ENCODE measurements around the gene UHRF1.

The UHRF1 gene

DNA sequence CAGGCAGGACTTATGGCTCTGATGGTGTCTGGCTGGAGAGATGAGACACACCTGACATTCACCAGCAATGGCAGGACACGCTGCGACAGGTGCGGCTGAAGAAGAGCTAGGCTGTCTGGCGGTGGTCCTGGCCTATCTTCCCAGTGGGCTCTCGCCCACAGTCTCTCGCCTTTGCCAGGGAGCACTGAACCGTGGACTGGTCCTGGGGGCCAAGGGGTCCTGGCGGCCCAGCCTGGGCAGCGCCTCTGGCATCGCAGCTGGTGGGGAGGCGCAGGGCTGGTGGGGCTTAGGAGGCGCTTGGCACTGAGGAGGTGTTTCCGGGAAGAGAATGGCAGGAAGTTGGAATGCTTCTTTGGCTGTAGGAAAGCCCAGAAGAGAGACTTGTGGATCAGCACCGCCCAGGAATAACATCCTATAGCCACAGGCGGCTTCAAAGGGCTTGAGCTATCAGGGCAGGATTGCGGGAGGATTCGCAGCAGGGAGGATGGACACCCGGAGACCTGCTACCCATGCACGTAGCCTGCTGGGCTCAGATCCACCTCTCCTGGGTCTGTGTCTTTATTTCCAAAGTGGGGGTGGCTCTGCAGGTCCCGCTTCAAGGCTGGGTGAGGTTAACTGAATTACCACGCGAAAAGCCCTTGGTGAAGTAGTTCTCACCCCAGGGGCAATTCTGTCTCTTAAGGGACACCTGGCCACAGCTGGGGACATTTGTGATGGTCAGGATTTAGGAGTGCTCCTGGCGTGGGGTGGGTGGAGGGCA is 74.2 kb downstream of the UHRF1 start:
- TF ChIP-seq, protein P1, sequence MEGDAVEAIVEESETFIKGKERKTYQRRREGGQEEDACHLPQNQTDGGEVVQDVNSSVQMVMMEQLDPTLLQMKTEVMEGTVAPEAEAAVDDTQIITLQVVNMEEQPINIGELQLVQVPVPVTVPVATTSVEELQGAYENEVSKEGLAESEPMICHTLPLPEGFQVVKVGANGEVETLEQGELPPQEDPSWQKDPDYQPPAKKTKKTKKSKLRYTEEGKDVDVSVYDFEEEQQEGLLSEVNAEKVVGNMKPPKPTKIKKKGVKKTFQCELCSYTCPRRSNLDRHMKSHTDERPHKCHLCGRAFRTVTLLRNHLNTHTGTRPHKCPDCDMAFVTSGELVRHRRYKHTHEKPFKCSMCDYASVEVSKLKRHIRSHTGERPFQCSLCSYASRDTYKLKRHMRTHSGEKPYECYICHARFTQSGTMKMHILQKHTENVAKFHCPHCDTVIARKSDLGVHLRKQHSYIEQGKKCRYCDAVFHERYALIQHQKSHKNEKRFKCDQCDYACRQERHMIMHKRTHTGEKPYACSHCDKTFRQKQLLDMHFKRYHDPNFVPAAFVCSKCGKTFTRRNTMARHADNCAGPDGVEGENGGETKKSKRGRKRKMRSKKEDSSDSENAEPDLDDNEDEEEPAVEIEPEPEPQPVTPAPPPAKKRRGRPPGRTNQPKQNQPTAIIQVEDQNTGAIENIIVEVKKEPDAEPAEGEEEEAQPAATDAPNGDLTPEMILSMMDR (IDR thresholded peaks at IDR 0.05; ENCODE audit: low read depth, low read length, poor library complexity, severe bottlenecking): no peak
- TF ChIP-seq EZH2phosphoT487 (IDR thresholded peaks at IDR 0.05; ENCODE audit: borderline replicate concordance, low read length): no peak
- Histone ChIP-seq H3K9me3 (ENCODE audit: control insufficient read depth, insufficient read depth, low read length) (no peaks in the 10 kb centered on the region), H3K79me2 (ENCODE audit: control insufficient read depth, low read length) (peaks cover 74% of the 10 kb centered on the region), H3K9me2 (replicated peaks; ENCODE audit: control insufficient read depth, low read length) (no peaks in the 10 kb centered on the region), H3K4me3 (ENCODE audit: low read length) (no peak overlapping the region), H3K4me1 (ENCODE audit: control insufficient read depth, low read length) (peaks cover 46% of the 10 kb centered on the region), H3K4me2 (ENCODE audit: low read length) (peak overlapping the region; percentile 14; the same call in 1 of the 2 replicates), H4K20me1 (ENCODE audit: control insufficient read depth, insufficient read depth, low read depth, low read length) (peaks cover 18% of the 10 kb centered on the region; the same call in 1 of the 2 replicates), H3K27me3 (ENCODE audit: control insufficient read depth, low read length) (no peaks in the 10 kb centered on the region), H3K27ac (ENCODE audit: low read depth, low read length) (no peak overlapping the region), H3F3A (ENCODE audit: control insufficient read depth, insufficient read depth) (no peaks in the 10 kb centered on the region), H3K36me3 (ENCODE audit: control insufficient read depth, low read length) (no peaks in the 10 kb centered on the region; the same call in 1 of the 2 replicates)

DNA sequence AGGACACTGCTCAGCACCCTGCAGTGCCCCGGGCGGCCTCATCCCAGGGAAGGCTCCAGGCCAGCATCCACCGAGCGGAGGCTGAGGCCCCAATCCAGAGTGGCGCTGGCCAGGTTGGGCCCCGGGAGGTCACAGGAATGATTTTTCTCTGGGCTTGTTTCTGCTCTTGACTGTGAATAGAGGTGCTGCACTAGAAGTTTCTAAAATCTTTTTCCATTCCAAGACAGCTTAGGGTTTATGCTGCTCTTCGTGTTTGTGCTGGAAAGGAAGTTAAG is 74.7 kb downstream of the UHRF1 start:
- TF ChIP-seq EZH2phosphoT487 (IDR thresholded peaks at IDR 0.05; ENCODE audit: borderline replicate concordance, low read length): no peak
- TF ChIP-seq, protein P1 (IDR thresholded peaks at IDR 0.05; ENCODE audit: low read depth, low read length, poor library complexity, severe bottlenecking): no peak
- H4K20me1 ChIP-seq (ENCODE audit: control insufficient read depth, insufficient read depth, low read depth, low read length): peaks cover 18% of the 10 kb centered on the region; the same call in 1 of the 2 replicates
- H3K9me2 ChIP-seq (replicated peaks; ENCODE audit: control insufficient read depth, low read length): no peaks in the 10 kb centered on the region
- H3K27ac ChIP-seq (ENCODE audit: low read depth, low read length): no peak overlapping the region
- no peak overlapping the region for H3K4me3 ChIP-seq (ENCODE audit: low read length)
- H3K36me3 ChIP-seq (ENCODE audit: control insufficient read depth, low read length): no peaks in the 10 kb centered on the region
- H3K4me1 ChIP-seq (ENCODE audit: control insufficient read depth, low read length): peaks cover 41% of the 10 kb centered on the region
- no peaks in the 10 kb centered on the region for H3F3A ChIP-seq (ENCODE audit: control insufficient read depth, insufficient read depth)
- peaks cover 74% of the 10 kb centered on the region for H3K79me2 ChIP-seq (ENCODE audit: control insufficient read depth, low read length)
- H3K4me2 ChIP-seq (ENCODE audit: low read length): peak overlapping the region; percentile 14; the same call in 1 of the 2 replicates
- H3K9me3 ChIP-seq (ENCODE audit: control insufficient read depth, insufficient read depth, low read length): no peaks in the 10 kb centered on the region
- no peaks in the 10 kb centered on the region for H3K27me3 ChIP-seq (ENCODE audit: control insufficient read depth, low read length)

GRCh38 chr19:4984438-4984990 is 75.2 kb downstream of the UHRF1 start:
- Histone ChIP-seq H4K20me1 (ENCODE audit: control insufficient read depth, insufficient read depth, low read depth, low read length) (peaks cover 18% of the 10 kb centered on the region; the same call in 1 of the 2 replicates), H3K27ac (ENCODE audit: low read depth, low read length) (no peak overlapping the region), H3K4me1 (ENCODE audit: control insufficient read depth, low read length) (peaks cover 36% of the 10 kb centered on the region), H3K36me3 (ENCODE audit: control insufficient read depth, low read length) (no peaks in the 10 kb centered on the region), H3K79me2 (ENCODE audit: control insufficient read depth, low read length) (peaks cover 72% of the 10 kb centered on the region), H3K9me2 (replicated peaks; ENCODE audit: control insufficient read depth, low read length) (no peaks in the 10 kb centered on the region), H3K4me2 (ENCODE audit: low read length) (0 out of 2 replicates have a peak overlapping the region, but pooled peaks have one; percentile 14), H3K4me3 (ENCODE audit: low read length) (no peak overlapping the region), H3F3A (ENCODE audit: control insufficient read depth, insufficient read depth) (no peaks in the 10 kb centered on the region), H3K9me3 (ENCODE audit: control insufficient read depth, insufficient read depth, low read length) (no peaks in the 10 kb centered on the region), H3K27me3 (ENCODE audit: control insufficient read depth, low read length) (no peaks in the 10 kb centered on the region)
- TF ChIP-seq EZH2phosphoT487 (IDR thresholded peaks at IDR 0.05; ENCODE audit: borderline replicate concordance, low read length): no peak

- no peak for TF ChIP-seq EZH2phosphoT487 (IDR thresholded peaks at IDR 0.05; ENCODE audit: borderline replicate concordance, low read length)
- TF ChIP-seq, protein P1 (IDR thresholded peaks at IDR 0.05; ENCODE audit: low read depth, low read length, poor library complexity, severe bottlenecking): no peak
- H3K9me2 ChIP-seq (replicated peaks; ENCODE audit: control insufficient read depth, low read length): no peaks in the 10 kb centered on the region
- H3K36me3 ChIP-seq (ENCODE audit: control insufficient read depth, low read length): no peaks in the 10 kb centered on the region
- H3K4me1 ChIP-seq (ENCODE audit: control insufficient read depth, low read length): peaks cover 29% of the 10 kb centered on the region
- no peak overlapping the region for H3K27ac ChIP-seq (ENCODE audit: low read depth, low read length)
- peaks cover 23% of the 10 kb centered on the region for H4K20me1 ChIP-seq (ENCODE audit: control insufficient read depth, insufficient read depth, low read depth, low read length)
- peaks cover 76% of the 10 kb centered on the region for H3K79me2 ChIP-seq (ENCODE audit: control insufficient read depth, low read length)
- no peaks in the 10 kb centered on the region for H3K27me3 ChIP-seq (ENCODE audit: control insufficient read depth, low read length)
- no peak overlapping the region for H3K4me2 ChIP-seq (ENCODE audit: low read length)
- no peaks in the 10 kb centered on the region for H3F3A ChIP-seq (ENCODE audit: control insufficient read depth, insufficient read depth)
- H3K9me3 ChIP-seq (ENCODE audit: control insufficient read depth, insufficient read depth, low read length): no peaks in the 10 kb centered on the region
- H3K4me3 ChIP-seq (ENCODE audit: low read length): no peak overlapping the region
These were observed 76.3 kb downstream of the UHRF1 start for GRCh38 chr19:4985551-4985991.
